ENCODE data around the gene TPD52L1.

GRCh38 chr6:125258651-125259353 lies 105.2 kb downstream of the TPD52L1 start:
- TF ChIP-seq EZH2phosphoT487 (IDR thresholded peaks at IDR 0.05; ENCODE audit: insufficient read depth, low read depth) (no peak), EZH2 (IDR thresholded peaks at IDR 0.05; ENCODE audit: insufficient read depth, poor library complexity, severe bottlenecking) (no peak)
